Measurements from ENCODE around the gene FOXP1. TPM values are rescaled to one million over a fixed set of nuclear protein-coding genes. Genes with fewer than 3 reads are reported as not detected.

FOXP1 gene
- total RNA-seq, 1 experiment from 2014 or later, result 2.9 TPM

DNA sequence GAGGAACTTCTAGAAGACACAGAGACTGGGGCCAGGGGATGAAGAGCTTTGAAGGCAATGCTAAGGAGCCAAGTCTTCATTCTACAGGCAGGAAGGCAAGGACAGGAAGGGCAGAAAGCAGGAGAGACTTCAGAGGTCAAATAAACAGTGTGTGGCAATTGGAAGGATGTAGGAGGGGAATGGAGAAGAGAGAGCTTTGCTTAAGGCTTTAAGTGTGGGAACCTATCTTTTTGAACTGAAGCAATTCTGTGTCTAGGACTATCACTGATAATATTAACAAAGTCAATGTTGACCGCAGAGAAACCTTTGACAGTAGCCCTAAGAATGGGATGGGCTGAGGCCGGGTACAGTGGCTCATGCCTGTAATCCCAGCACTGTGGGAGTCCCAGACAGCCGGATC, 325.0 kb downstream of the FOXP1 start:
- ChIA-PET CTCF (no interaction called here), POLR2A (no interaction called here)
- Histone ChIP-seq H3K27ac (ENCODE audit: low read length) (no peak overlapping the region), H3K9me3 (ENCODE audit: control insufficient read depth, insufficient read depth, low read depth, low read length) (no peaks in the 10 kb centered on the region), H3K36me3 (ENCODE audit: control insufficient read depth, insufficient read depth, low read length) (no peaks in the 10 kb centered on the region), H3K4me1 (ENCODE audit: control insufficient read depth, insufficient read depth, low read length) (no peaks in the 10 kb centered on the region), H3K27me3 (ENCODE audit: control insufficient read depth, insufficient read depth, low read length) (no peaks in the 10 kb centered on the region), H3K4me3 (ENCODE audit: low read depth in 2 of 2, low read length in 2 of 2) (no peak overlapping the region)
- intact Hi-C loops (cut with micrococcal nuclease; ENCODE audit: unreplicated experiment), result no loop called here
- ATAC-seq (no peak), DNase-seq (ENCODE audit: low read depth, low spot score) (no peak)
- in situ Hi-C loops (cut with HindIII; ENCODE audit: low pct_unique_long_range_greater_than_20kb, low sequenced_read_pairs), result no loop called here
- TF ChIP-seq POLR2AphosphoS5 (IDR thresholded peaks at IDR 0.05; ENCODE audit: low read depth, low read length), result no peak
- TF ChIP-seq, protein P1, sequence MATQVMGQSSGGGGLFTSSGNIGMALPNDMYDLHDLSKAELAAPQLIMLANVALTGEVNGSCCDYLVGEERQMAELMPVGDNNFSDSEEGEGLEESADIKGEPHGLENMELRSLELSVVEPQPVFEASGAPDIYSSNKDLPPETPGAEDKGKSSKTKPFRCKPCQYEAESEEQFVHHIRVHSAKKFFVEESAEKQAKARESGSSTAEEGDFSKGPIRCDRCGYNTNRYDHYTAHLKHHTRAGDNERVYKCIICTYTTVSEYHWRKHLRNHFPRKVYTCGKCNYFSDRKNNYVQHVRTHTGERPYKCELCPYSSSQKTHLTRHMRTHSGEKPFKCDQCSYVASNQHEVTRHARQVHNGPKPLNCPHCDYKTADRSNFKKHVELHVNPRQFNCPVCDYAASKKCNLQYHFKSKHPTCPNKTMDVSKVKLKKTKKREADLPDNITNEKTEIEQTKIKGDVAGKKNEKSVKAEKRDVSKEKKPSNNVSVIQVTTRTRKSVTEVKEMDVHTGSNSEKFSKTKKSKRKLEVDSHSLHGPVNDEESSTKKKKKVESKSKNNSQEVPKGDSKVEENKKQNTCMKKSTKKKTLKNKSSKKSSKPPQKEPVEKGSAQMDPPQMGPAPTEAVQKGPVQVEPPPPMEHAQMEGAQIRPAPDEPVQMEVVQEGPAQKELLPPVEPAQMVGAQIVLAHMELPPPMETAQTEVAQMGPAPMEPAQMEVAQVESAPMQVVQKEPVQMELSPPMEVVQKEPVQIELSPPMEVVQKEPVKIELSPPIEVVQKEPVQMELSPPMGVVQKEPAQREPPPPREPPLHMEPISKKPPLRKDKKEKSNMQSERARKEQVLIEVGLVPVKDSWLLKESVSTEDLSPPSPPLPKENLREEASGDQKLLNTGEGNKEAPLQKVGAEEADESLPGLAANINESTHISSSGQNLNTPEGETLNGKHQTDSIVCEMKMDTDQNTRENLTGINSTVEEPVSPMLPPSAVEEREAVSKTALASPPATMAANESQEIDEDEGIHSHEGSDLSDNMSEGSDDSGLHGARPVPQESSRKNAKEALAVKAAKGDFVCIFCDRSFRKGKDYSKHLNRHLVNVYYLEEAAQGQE (IDR thresholded peaks at IDR 0.05; ENCODE audit: insufficient read depth in 1 of 2, low read depth in 2 of 2, low read length in 1 of 2), result no peak
- TF ChIP-seq, protein P2, sequence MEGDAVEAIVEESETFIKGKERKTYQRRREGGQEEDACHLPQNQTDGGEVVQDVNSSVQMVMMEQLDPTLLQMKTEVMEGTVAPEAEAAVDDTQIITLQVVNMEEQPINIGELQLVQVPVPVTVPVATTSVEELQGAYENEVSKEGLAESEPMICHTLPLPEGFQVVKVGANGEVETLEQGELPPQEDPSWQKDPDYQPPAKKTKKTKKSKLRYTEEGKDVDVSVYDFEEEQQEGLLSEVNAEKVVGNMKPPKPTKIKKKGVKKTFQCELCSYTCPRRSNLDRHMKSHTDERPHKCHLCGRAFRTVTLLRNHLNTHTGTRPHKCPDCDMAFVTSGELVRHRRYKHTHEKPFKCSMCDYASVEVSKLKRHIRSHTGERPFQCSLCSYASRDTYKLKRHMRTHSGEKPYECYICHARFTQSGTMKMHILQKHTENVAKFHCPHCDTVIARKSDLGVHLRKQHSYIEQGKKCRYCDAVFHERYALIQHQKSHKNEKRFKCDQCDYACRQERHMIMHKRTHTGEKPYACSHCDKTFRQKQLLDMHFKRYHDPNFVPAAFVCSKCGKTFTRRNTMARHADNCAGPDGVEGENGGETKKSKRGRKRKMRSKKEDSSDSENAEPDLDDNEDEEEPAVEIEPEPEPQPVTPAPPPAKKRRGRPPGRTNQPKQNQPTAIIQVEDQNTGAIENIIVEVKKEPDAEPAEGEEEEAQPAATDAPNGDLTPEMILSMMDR (IDR thresholded peaks at IDR 0.05), result no peak
- no peak for TF ChIP-seq TCF7L2 (IDR thresholded peaks at IDR 0.05; ENCODE audit: low read depth, low read length)
- TF ChIP-seq SIN3A (IDR thresholded peaks at IDR 0.05; ENCODE audit: borderline replicate concordance, insufficient read depth, low read depth, low read length), result no peak
- BruUV-seq (replicated peaks), result no TSS peak

DNA sequence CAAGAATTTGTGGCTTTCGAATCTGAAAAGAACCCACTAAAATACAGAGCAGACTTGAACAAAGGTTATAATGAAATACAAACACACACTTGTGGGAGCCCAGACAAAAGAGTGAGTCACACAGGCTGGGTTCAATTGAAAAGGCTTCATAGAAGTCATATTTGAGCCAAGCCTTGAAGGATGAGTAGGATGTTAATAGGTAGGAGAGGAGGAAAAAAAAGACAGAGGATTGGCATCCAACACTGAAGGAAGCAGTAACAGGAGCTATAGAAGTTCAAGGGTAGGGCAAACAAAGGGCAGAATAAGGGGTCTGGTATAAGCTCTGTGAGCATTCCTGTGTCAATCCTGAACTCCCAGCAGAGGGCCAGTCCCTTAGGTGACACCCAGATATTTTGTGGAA, 325.4 kb downstream of the FOXP1 start:
- TF ChIP-seq, protein P2 (IDR thresholded peaks at IDR 0.05), result no peak
- TF ChIP-seq, protein P1 (IDR thresholded peaks at IDR 0.05; ENCODE audit: insufficient read depth in 1 of 2, low read depth in 2 of 2, low read length in 1 of 2), result no peak
- TF ChIP-seq POLR2AphosphoS5 (IDR thresholded peaks at IDR 0.05; ENCODE audit: low read depth, low read length), result no peak
- no peak for TF ChIP-seq TCF7L2 (IDR thresholded peaks at IDR 0.05; ENCODE audit: low read depth, low read length)
- TF ChIP-seq SIN3A (IDR thresholded peaks at IDR 0.05; ENCODE audit: borderline replicate concordance, insufficient read depth, low read depth, low read length), result no peak
- BruUV-seq (replicated peaks), result no TSS peak
- Histone ChIP-seq H3K36me3 (ENCODE audit: control insufficient read depth, insufficient read depth, low read length) (no peaks in the 10 kb centered on the region), H3K4me3 (ENCODE audit: low read depth in 2 of 2, low read length in 2 of 2) (no peak overlapping the region), H3K4me1 (ENCODE audit: control insufficient read depth, insufficient read depth, low read length) (no peaks in the 10 kb centered on the region), H3K27me3 (ENCODE audit: control insufficient read depth, insufficient read depth, low read length) (no peaks in the 10 kb centered on the region), H3K27ac (ENCODE audit: low read length) (no peak overlapping the region), H3K9me3 (ENCODE audit: control insufficient read depth, insufficient read depth, low read depth, low read length) (no peaks in the 10 kb centered on the region)
- ATAC-seq (no peak), DNase-seq (ENCODE audit: low read depth, low spot score) (no peak)
- ChIA-PET CTCF (no interaction called here), POLR2A (no interaction called here)
- in situ Hi-C loops (cut with HindIII; ENCODE audit: low pct_unique_long_range_greater_than_20kb, low sequenced_read_pairs), result no loop called here
- intact Hi-C loops (cut with micrococcal nuclease; ENCODE audit: unreplicated experiment), result no loop called here

All from Panc1 (cell line).